Transverse colon (tissue), 4 donors: ENCODE data around the gene ZNF93. TPM values are rescaled to one million over a fixed set of nuclear protein-coding genes. Genes with fewer than 3 reads are reported as not detected.
"Not testable (repeated sequence)": the region's sequence is repeated elsewhere in the genome, so short reads cannot be mapped to it uniquely, and the experiment has no call there.

ENCODE experiments used
- DNase-seq: peaks from one replicate; pipeline ENCODE4 v3.0.0-alpha.2; 2019
- H3K27ac ChIP-seq, 4 donors: fragments of 200-600 bp; sonication (generic); 2 replicates each; pipeline ENCODE4 v1.5.1; 2016 to 2018; ENCODE audit warnings: inconsistent platforms in 4 of 4
- H3K27me3 ChIP-seq: fragments of 200-600 bp; sonication (generic); 2 replicates; pipeline ENCODE4 v1.5.1; 2017; ENCODE audit warnings: inconsistent platforms
- H3K36me3 ChIP-seq, 4 donors: fragments of 200-600 bp; sonication (generic); 2 replicates each; pipeline ENCODE4 v1.5.1; 2017 to 2019; ENCODE audit warnings: inconsistent platforms in 4 of 4
- H3K4me1 ChIP-seq, 4 donors: fragments of 200-600 bp; sonication (generic); 2 replicates each; pipeline ENCODE4 v1.5.1; 2017 to 2020; ENCODE audit warnings: inconsistent platforms in 4 of 4
- H3K4me3 ChIP-seq, 4 donors: fragments of 200-600 bp; sonication (generic); 1 replicate in 1 of 4; 2 replicates in 3 of 4; pipeline versions ENCODE4 v1.5.1 to v1.6.1; 2017 to 2019; ENCODE audit warnings: inconsistent platforms in 4 of 4
- H3K9me3 ChIP-seq, 2 donors: fragments of 200-600 bp; sonication (generic); 2 replicates each; pipeline ENCODE4 v1.5.1; 2017 to 2019; ENCODE audit warnings: inconsistent platforms in 2 of 2
- CTCF ChIP-seq, 5 experiments: fragments of 200-600 bp in 3 of 5; fragments of 450-650 bp in 2 of 5; sonication (generic) in 3 of 5; IDR thresholded peaks; 1 replicate in 2 of 5; 2 replicates in 3 of 5; pipeline ENCODE4 v1.5.1; 2016 to 2017; ENCODE audit warnings: antibody characterized with exemption in 5 of 5, inconsistent platforms in 3 of 5, mild to moderate bottlenecking in 2 of 5, moderate library complexity in 1 of 5
- EP300 ChIP-seq: sonication (generic); formaldehyde crosslinking; IDR thresholded peaks from one replicate; pipeline ENCODE4 v1.6.1; 2017; ENCODE audit warnings: antibody characterized with exemption, low read depth
- POLR2A ChIP-seq: fragments of 450-650 bp; IDR thresholded peaks from one replicate; pipeline ENCODE4 v1.6.1; 2016; ENCODE audit warnings: antibody characterized with exemption, mild to moderate bottlenecking, moderate library complexity
- POLR2AphosphoS5 ChIP-seq, 3 donors: sonication (generic); formaldehyde crosslinking; IDR thresholded peaks; one replicate each; pipeline ENCODE4 v1.6.1; 2016; ENCODE audit warnings: antibody characterized with exemption in 3 of 3
- WGBS, 2 donors: methylation state at CpG; one replicate each; pipeline ENCODE4 v1.1.5; 2018; ENCODE audit warnings: low coverage in 1 of 2; 5-methylcytosine and 5-hydroxymethylcytosine counted together
- in situ Hi-C, 4 donors: fragments of 200-750 bp; cut with MboI; loops; one replicate each; pipeline versions ENCODE4 v1.15.0 to v1.15.1; 2017; ENCODE audit warnings: low sequenced_read_pairs in 3 of 4, low pct_ligation_motif_present in 1 of 4, low pct_unique_long_range_greater_than_20kb in 1 of 4
- intact Hi-C: fragments of 100-400 bp; cut with DNase I; formaldehyde crosslinking; loops from one replicate; pipeline ENCODE4 v1.15.1; 2023; ENCODE audit warnings: low total_unique reads
- total RNA-seq, 4 donors: library from RNA; depleted of rRNA; stranded (reverse); fragments of >200 nt; gene quantifications; one replicate each; pipeline ENCODE4 v1.1.0, GENCODE V29; 2016

Gene ZNF93
- total RNA-seq, 4 donors from 2014 or later: 0.40 to 5.4 (median 3.8) TPM; not detected in 1

GRCh38 chr19:19865750-19866610 is 34.8 kb upstream of the ZNF93 start, which contains the start of gene ZNF253:
Gene ZNF253, plus strand, starts transcription at chr19:19865882. Its CDS starts 115 bp downstream, at chr19:19865997.
- 0 to 1% methylated on average over 8 to 43 of the region's 43 CpGs for WGBS, 2 donors
- Histone ChIP-seq H3K27ac (peak within 1 kb of the TSS; percentile 90 to 98 (median 94)), H3K36me3 (no peaks in the 10 kb centered on the region), H3K27me3 (peaks cover under 1% of the 10 kb centered on the region), H3K4me1 (peaks cover 2 to 23% (median 12%) of the 10 kb centered on the region in 4 donors), H3K9me3 (peaks cover 3 to 5% of the 10 kb centered on the region in 2 donors), H3K4me3 (peak within 1 kb of the TSS; percentile 57 to 83 (median 76))
- intact Hi-C loops: no loop called here
- in situ Hi-C loops: no loop called here
- TF ChIP-seq CTCF (IDR thresholded peaks at IDR 0.05): no peak
- TF ChIP-seq EP300: no peak
- TF ChIP-seq POLR2A: peak; percentile 95
- TF ChIP-seq POLR2AphosphoS5 (IDR thresholded peaks at IDR 0.05): peak; percentile 92 to 95 (median 94)
- peak; percentile 97 for DNase-seq

GRCh38 chr19:19866611-19867248 is 34.0 kb upstream of the ZNF93 start:
- WGBS, 2 donors: 5 to 11% methylated on average over 13 to 23 of the region's 23 CpGs
- H3K4me1 ChIP-seq: peaks cover 2 to 23% (median 12%) of the 10 kb centered on the region in 4 donors
- H3K27me3 ChIP-seq: no peaks in the 10 kb centered on the region
- peaks cover 3 to 5% of the 10 kb centered on the region in 2 donors for H3K9me3 ChIP-seq
- TF ChIP-seq POLR2A: no peak
- TF ChIP-seq POLR2AphosphoS5 (IDR thresholded peaks at IDR 0.05): no peak
- TF ChIP-seq CTCF (IDR thresholded peaks at IDR 0.05): no peak
- no peak for TF ChIP-seq EP300
- intact Hi-C loops (no loop called here), in situ Hi-C loops (no loop called here)
- no peaks in the 10 kb centered on the region for H3K36me3 ChIP-seq
- peak; percentile 19 for DNase-seq
- H3K4me3 ChIP-seq: peak overlapping the region; percentile 57 to 83 (median 76)
- H3K27ac ChIP-seq: peak overlapping the region; percentile 90 to 98 (median 94)

- in situ Hi-C loops, DNase-seq, H3K27me3 ChIP-seq, H3K4me3 ChIP-seq, H3K27ac ChIP-seq, intact Hi-C loops: not testable (repeated sequence)
- Histone ChIP-seq H3K36me3 (peaks cover 0 to 15% (median 5%) of the 10 kb centered on the region in 4 donors), H3K4me1 (peaks cover 2 to 21% (median 12%) of the 10 kb centered on the region in 4 donors), H3K9me3 (peaks cover 12 to 13% of the 10 kb centered on the region in 2 donors)
- 87 to 90% methylated on average over 4 to 5 of the region's 5 CpGs for WGBS, 2 donors
These were observed 30.7 kb upstream of the ZNF93 start for GRCh38 chr19:19870086-19870485.

GRCh38 chr19:19871932-19872331 is 28.8 kb upstream of the ZNF93 start:
- Histone ChIP-seq H3K27ac (no peak overlapping the region), H3K4me1 (peaks cover 2 to 17% (median 12%) of the 10 kb centered on the region in 4 donors), H3K9me3 (peaks cover 15 to 17% of the 10 kb centered on the region in 2 donors), H3K27me3 (no peaks in the 10 kb centered on the region), H3K4me3 (no peak overlapping the region), H3K36me3 (peaks cover 0 to 16% (median 7%) of the 10 kb centered on the region in 4 donors)
- TF ChIP-seq EP300 (no peak), POLR2AphosphoS5 (IDR thresholded peaks at IDR 0.05) (no peak), POLR2A (no peak), CTCF (IDR thresholded peaks at IDR 0.05) (no peak)
- in situ Hi-C loops: no loop called here
- WGBS, 2 donors: 73 to 89% methylated on average over 3 of the region's 3 CpGs
- DNase-seq: no peak
- intact Hi-C loops: no loop called here
